OCI-LY7 (cell line): Measurements from ENCODE around the gene SEMA6C.

Experiments used
- EZH2phosphoT487 ChIP-seq: fragments of 200-600 bp; sonication (generic); IDR thresholded peaks from 2 replicates; pipeline ENCODE4 v1.6.1; 2018; ENCODE audit warnings: low read depth, borderline replicate concordance, mild to moderate bottlenecking, mixed run types, antibody characterized with exemption, low read length, moderate library complexity, mixed read lengths
- TF ChIP-seq, protein P1 (sequence below): fragments of 200-600 bp; sonication (generic); conservative IDR thresholded peaks from 2 replicates; pipeline ENCODE4 v1.5.1; 2014; ENCODE audit warnings: mild to moderate bottlenecking, antibody characterized with exemption, low read length, moderate library complexity, mixed read lengths

DNA sequence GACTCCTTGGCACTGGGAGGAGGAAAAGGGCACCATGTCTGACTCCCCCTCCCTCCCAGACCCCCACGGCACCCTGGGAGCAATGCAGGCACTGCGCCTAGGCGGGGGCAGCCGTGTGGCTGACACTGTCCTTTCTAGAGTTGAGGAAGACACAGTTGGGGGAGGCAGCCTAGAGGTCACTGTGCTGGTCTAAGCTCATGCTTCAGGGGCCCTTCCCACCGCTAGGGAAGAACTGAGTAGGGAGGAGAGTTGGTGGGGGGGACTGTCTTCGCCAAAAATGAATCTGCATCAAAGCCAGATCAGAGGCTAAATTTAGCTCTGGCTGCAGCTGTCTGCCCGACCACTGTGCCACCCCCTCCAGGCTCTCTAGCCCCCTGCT, 3.4 kb downstream of the SEMA6C start:
- TF ChIP-seq, protein P1, sequence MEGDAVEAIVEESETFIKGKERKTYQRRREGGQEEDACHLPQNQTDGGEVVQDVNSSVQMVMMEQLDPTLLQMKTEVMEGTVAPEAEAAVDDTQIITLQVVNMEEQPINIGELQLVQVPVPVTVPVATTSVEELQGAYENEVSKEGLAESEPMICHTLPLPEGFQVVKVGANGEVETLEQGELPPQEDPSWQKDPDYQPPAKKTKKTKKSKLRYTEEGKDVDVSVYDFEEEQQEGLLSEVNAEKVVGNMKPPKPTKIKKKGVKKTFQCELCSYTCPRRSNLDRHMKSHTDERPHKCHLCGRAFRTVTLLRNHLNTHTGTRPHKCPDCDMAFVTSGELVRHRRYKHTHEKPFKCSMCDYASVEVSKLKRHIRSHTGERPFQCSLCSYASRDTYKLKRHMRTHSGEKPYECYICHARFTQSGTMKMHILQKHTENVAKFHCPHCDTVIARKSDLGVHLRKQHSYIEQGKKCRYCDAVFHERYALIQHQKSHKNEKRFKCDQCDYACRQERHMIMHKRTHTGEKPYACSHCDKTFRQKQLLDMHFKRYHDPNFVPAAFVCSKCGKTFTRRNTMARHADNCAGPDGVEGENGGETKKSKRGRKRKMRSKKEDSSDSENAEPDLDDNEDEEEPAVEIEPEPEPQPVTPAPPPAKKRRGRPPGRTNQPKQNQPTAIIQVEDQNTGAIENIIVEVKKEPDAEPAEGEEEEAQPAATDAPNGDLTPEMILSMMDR: no peak
- no peak for TF ChIP-seq EZH2phosphoT487
